Uterus (tissue), 4 donors: ENCODE data around the gene TMEM125. TPM values are rescaled to one million over a fixed set of nuclear protein-coding genes. Genes with fewer than 3 reads are reported as not detected.

Experiments used
- DNase-seq, 2 donors: peaks; one replicate each; pipeline ENCODE4 v3.0.0-alpha.2; 2019 to 2020
- H3K27ac ChIP-seq, 2 donors: fragments of 200-600 bp; sonication (generic); 1 replicate in 1 of 2; 2 replicates in 1 of 2; pipeline ENCODE4 v1.5.1; 2016 to 2018
- H3K27me3 ChIP-seq, 2 donors: fragments of 200-600 bp; sonication (generic); one replicate each; pipeline ENCODE4 v1.5.1; 2018 to 2019; ENCODE audit warnings: control low read depth in 1 of 2
- H3K36me3 ChIP-seq, 2 donors: fragments of 200-600 bp; sonication (generic); one replicate each; pipeline ENCODE4 v1.5.1; 2019; ENCODE audit warnings: control low read depth in 1 of 2
- H3K4me1 ChIP-seq, 2 donors: fragments of 200-600 bp; sonication (generic); one replicate each; pipeline ENCODE4 v1.5.1; 2018 to 2019; ENCODE audit warnings: control low read depth in 1 of 2
- H3K4me3 ChIP-seq, 2 donors: fragments of 200-600 bp; sonication (generic); 1 replicate in 1 of 2; 2 replicates in 1 of 2; pipeline ENCODE4 v1.5.1; 2018 to 2019; ENCODE audit warnings: mild to moderate bottlenecking in 1 of 2
- H3K9me3 ChIP-seq, 2 donors: fragments of 200-600 bp; sonication (generic); one replicate each; pipeline ENCODE4 v1.5.1; 2019; ENCODE audit warnings: control low read depth in 1 of 2
- POLR2A ChIP-seq, 2 donors: fragments of 450-650 bp; IDR thresholded peaks; one replicate each; pipeline ENCODE4 v1.6.1; 2016; ENCODE audit warnings: antibody characterized with exemption in 2 of 2, mild to moderate bottlenecking in 1 of 2, moderate library complexity in 1 of 2
- intact Hi-C: fragments of 100-400 bp; cut with DNase I; formaldehyde crosslinking; loops from one replicate; pipeline ENCODE4 v1.15.1; 2023; ENCODE audit warnings: low total_unique reads
- total RNA-seq, 4 donors: library from RNA; depleted of rRNA in 3 of 4; stranded (reverse); fragments of >200 nt in 3 of 4; gene quantifications; one replicate each; pipeline versions ENCODE4 v1.1.0 to v1.2.4, GENCODE V29; 2014 to 2023
- TF ChIP-seq, protein P1 (sequence below), 4 experiments: fragments of 200-600 bp in 2 of 4; fragments of 450-650 bp in 2 of 4; sonication (generic) in 2 of 4; IDR thresholded peaks; one replicate each; pipeline ENCODE4 v1.5.1; 2016 to 2019; ENCODE audit warnings: antibody characterized with exemption in 4 of 4, mild to moderate bottlenecking in 2 of 4, moderate library complexity in 1 of 4
- donor health status: DM: yes; HTN: yes; CAD: no.

TMEM125 gene
- total RNA-seq, 4 donors from 2014 or later: 0.55 to 3.6 TPM; not detected in 2

GRCh38 chr1:43319766-43320165, 50.0 kb downstream of the TMEM125 start:
- Histone ChIP-seq H3K4me3 (no peak overlapping the region), H3K27ac (no peak overlapping the region), H3K36me3 (no peaks in the 10 kb centered on the region), H3K9me3 (no peaks in the 10 kb centered on the region), H3K27me3 (no peaks in the 10 kb centered on the region), H3K4me1 (no peaks in the 10 kb centered on the region)
- TF ChIP-seq POLR2A (IDR thresholded peaks at IDR 0.05): no peak
- TF ChIP-seq, protein P1, sequence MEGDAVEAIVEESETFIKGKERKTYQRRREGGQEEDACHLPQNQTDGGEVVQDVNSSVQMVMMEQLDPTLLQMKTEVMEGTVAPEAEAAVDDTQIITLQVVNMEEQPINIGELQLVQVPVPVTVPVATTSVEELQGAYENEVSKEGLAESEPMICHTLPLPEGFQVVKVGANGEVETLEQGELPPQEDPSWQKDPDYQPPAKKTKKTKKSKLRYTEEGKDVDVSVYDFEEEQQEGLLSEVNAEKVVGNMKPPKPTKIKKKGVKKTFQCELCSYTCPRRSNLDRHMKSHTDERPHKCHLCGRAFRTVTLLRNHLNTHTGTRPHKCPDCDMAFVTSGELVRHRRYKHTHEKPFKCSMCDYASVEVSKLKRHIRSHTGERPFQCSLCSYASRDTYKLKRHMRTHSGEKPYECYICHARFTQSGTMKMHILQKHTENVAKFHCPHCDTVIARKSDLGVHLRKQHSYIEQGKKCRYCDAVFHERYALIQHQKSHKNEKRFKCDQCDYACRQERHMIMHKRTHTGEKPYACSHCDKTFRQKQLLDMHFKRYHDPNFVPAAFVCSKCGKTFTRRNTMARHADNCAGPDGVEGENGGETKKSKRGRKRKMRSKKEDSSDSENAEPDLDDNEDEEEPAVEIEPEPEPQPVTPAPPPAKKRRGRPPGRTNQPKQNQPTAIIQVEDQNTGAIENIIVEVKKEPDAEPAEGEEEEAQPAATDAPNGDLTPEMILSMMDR (IDR thresholded peaks at IDR 0.05): no peak
- DNase-seq: no peak
- intact Hi-C loops: no loop called here

DNA sequence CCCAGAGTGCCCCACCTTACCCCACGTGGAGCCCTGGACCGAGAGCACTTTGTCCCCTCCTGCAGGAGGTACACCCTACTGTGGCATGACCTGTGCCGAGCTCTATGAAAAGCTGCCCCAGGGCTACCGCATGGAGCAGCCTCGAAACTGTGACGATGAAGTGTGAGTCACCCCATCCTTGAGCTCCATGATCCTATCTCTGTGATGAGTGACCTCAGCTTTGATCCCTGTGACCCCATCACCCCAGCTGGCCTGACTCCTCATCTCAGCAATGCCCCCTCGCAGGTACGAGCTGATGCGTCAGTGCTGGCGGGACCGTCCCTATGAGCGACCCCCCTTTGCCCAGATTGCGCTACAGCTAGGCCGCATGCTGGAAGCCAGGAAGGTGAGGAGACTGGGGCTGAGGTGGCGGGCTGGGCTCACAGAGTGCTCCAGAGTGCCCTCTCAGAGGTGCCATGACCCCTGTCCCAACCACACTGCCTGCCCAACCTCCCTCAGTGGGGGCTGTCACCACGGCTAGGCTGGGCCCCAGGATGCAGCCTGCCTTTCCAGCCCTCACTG, 51.6 kb downstream of the TMEM125 start:
- no peak overlapping the region for H3K27ac ChIP-seq
- DNase-seq: no peak
- no peaks in the 10 kb centered on the region for H3K36me3 ChIP-seq
- no peaks in the 10 kb centered on the region for H3K27me3 ChIP-seq
- H3K4me1 ChIP-seq: no peaks in the 10 kb centered on the region
- TF ChIP-seq, protein P1 (IDR thresholded peaks at IDR 0.05): no peak
- TF ChIP-seq POLR2A (IDR thresholded peaks at IDR 0.05): no peak
- H3K9me3 ChIP-seq: no peaks in the 10 kb centered on the region
- no peak overlapping the region for H3K4me3 ChIP-seq
- intact Hi-C loops: no loop called here

DNA sequence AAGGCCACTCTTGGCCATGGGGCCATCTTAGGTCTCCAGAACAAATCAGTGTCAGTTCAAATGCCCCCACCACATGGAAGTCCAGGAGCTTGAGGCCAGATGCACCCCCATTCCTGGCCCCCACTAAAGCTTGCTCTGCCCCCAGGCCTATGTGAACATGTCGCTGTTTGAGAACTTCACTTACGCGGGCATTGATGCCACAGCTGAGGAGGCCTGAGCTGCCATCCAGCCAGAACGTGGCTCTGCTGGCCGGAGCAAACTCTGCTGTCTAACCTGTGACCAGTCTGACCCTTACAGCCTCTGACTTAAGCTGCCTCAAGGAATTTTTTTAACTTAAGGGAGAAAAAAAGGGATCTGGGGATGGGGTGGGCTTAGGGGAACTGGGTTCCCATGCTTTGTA, 52.7 kb downstream of the TMEM125 start:
- intact Hi-C loops: no loop called here
- H3K4me3 ChIP-seq: no peak overlapping the region
- TF ChIP-seq POLR2A (IDR thresholded peaks at IDR 0.05): no peak
- TF ChIP-seq, protein P1 (IDR thresholded peaks at IDR 0.05): no peak
- no peaks in the 10 kb centered on the region for H3K4me1 ChIP-seq
- H3K9me3 ChIP-seq: no peaks in the 10 kb centered on the region
- H3K27me3 ChIP-seq: no peaks in the 10 kb centered on the region
- no peak for DNase-seq
- H3K36me3 ChIP-seq: no peaks in the 10 kb centered on the region
- H3K27ac ChIP-seq: no peak overlapping the region

Other genes starting within 250 kb of the TMEM125 start
- gene EBNA1BP2, start 97.7 kb upstream of the TMEM125 start, total RNA-seq: 10 to 100 TPM; 15.4 to 42.4 (median 29.6) TPM
- 1 to 10 TPM in 3 of 4 donors, under 1 TPM in 1; 0.40 to 5.6 (median 1.8) TPM for gene CFAP57, start 97.7 kb upstream of the TMEM125 start, total RNA-seq
- under 1 TPM in 1 of 4 donors, not detected in 3; 0.62 TPM for gene C1orf210, start 15.6 kb downstream of the TMEM125 start, total RNA-seq
- 10 to 100 TPM; 47.4 to 80.7 (median 67.9) TPM for gene TIE1, start 31.0 kb downstream of the TMEM125 start, total RNA-seq
- gene MPL, start 67.8 kb downstream of the TMEM125 start, total RNA-seq: 1 to 10 TPM in 1 of 4 donors, not detected in 3; 1.3 TPM
- gene CDC20, start 89.0 kb downstream of the TMEM125 start, total RNA-seq: 10 to 100 TPM in 1 of 4 donors, 1 to 10 TPM in 1, not detected in 2; 1.3 to 20.3 TPM
- 10 to 100 TPM in 3 of 4 donors, 1 to 10 TPM in 1; 7.9 to 62.8 (median 34.9) TPM for gene ELOVL1, start 98.0 kb downstream of the TMEM125 start, total RNA-seq
- gene MED8, start 119.8 kb downstream of the TMEM125 start, total RNA-seq: 10 to 100 TPM; 19.4 to 33.9 (median 28.5) TPM
- gene SZT2, start 119.9 kb downstream of the TMEM125 start, total RNA-seq: 100 to 1,000 TPM in 1 of 4 donors, 10 to 100 TPM in 3; 15.6 to 128 (median 31.0) TPM
- gene HYI, start 183.9 kb downstream of the TMEM125 start, total RNA-seq: 10 to 100 TPM; 34.8 to 84.7 (median 70.5) TPM